Loucy (cell line): ENCODE data around the gene AFAP1L1.

Experiments
- H2AFZ ChIP-seq: fragments of 200-600 bp; sonication (generic); 2 replicates; pipeline ENCODE4 v1.6.0; 2016; ENCODE audit warnings: antibody characterized with exemption, mild to moderate bottlenecking, low read length, moderate library complexity
- H3F3A ChIP-seq: fragments of 200-600 bp; 2 replicates; pipeline ENCODE4 v1.6.0; 2016; ENCODE audit warnings: antibody characterized with exemption, low read depth, mild to moderate bottlenecking
- H3K27me3 ChIP-seq: fragments of 200-600 bp; sonication (generic); 2 replicates; pipeline ENCODE4 v1.6.1; 2014; ENCODE audit warnings: low read length, mild to moderate bottlenecking; ENCODE audit not compliant: insufficient read depth, poor library complexity, severe bottlenecking
- H3K36me3 ChIP-seq: fragments of 200-600 bp; sonication (generic); 2 replicates; pipeline ENCODE4 v1.6.1; 2016; ENCODE audit warnings: low read length; ENCODE audit not compliant: insufficient read depth
- H3K4me1 ChIP-seq: fragments of 200-600 bp; sonication (generic); 2 replicates; pipeline ENCODE4 v1.5.1; 2014; ENCODE audit warnings: low read length, mild to moderate bottlenecking; ENCODE audit not compliant: insufficient read depth, poor library complexity, severe bottlenecking
- H3K4me2 ChIP-seq: fragments of 200-600 bp; sonication (generic); 2 replicates; pipeline ENCODE4 v1.6.0; 2014; ENCODE audit warnings: antibody characterized with exemption, low read length, low read depth, mild to moderate bottlenecking; ENCODE audit not compliant: poor library complexity, severe bottlenecking
- H3K4me3 ChIP-seq: fragments of 200-600 bp; sonication (generic); 2 replicates; pipeline ENCODE4 v1.5.1; 2014; ENCODE audit warnings: low read length, mild to moderate bottlenecking, mixed read lengths; ENCODE audit not compliant: poor library complexity, severe bottlenecking
- H3K79me2 ChIP-seq: fragments of 200-600 bp; sonication (generic); 2 replicates; pipeline ENCODE4 v1.6.1; 2014; ENCODE audit warnings: low read length; ENCODE audit not compliant: insufficient read depth
- H3K9ac ChIP-seq: fragments of 200-600 bp; sonication (generic); 2 replicates; pipeline ENCODE4 v1.6.0; 2014; ENCODE audit warnings: mild to moderate bottlenecking, low read depth, low read length, moderate library complexity; ENCODE audit not compliant: poor library complexity, severe bottlenecking
- H3K9me2 ChIP-seq: fragments of 200-600 bp; sonication (generic); replicated peaks from 2 replicates; pipeline ENCODE4 v1.6.1; 2016; ENCODE audit warnings: low read depth, low read length, mixed read lengths
- H3K9me3 ChIP-seq: fragments of 200-600 bp; sonication (generic); 2 replicates; pipeline ENCODE4 v1.6.1; 2014; ENCODE audit warnings: mild to moderate bottlenecking, antibody characterized with exemption, low read length, low read depth; ENCODE audit not compliant: insufficient read depth
- H4K20me1 ChIP-seq: fragments of 200-600 bp; sonication (generic); 2 replicates; pipeline ENCODE4 v1.6.0; 2014; ENCODE audit warnings: antibody characterized with exemption, low read length, mild to moderate bottlenecking; ENCODE audit not compliant: insufficient read depth, poor library complexity, severe bottlenecking
- CTCF ChIP-seq: fragments of 200-600 bp; sonication (generic); conservative IDR thresholded peaks from 2 replicates; pipeline ENCODE4 v1.5.1; 2014; ENCODE audit warnings: mild to moderate bottlenecking, antibody characterized with exemption, low read length
- EZH2phosphoT487 ChIP-seq: fragments of 200-600 bp; IDR thresholded peaks from 2 replicates; pipeline ENCODE4 v1.6.1; 2018; ENCODE audit warnings: antibody characterized with exemption, mild to moderate bottlenecking, moderate library complexity, borderline replicate concordance

Gene AFAP1L1

GRCh38 chr5:149310488-149310887 is 38.8 kb downstream of the AFAP1L1 start:
- Histone ChIP-seq H3K79me2 (no peaks in the 10 kb centered on the region), H3K4me1 (peaks cover 14% of the 10 kb centered on the region), H3K4me2 (peak overlapping the region; percentile 45), H3K9ac (no peak overlapping the region), H3F3A (no peaks in the 10 kb centered on the region), H3K4me3 (no peak overlapping the region), H4K20me1 (no peaks in the 10 kb centered on the region), H3K27me3 (no peaks in the 10 kb centered on the region), H3K9me2 (no peaks in the 10 kb centered on the region), H2AFZ (peak overlapping the region; percentile 65; the same call in 1 of the 2 replicates), H3K9me3 (no peaks in the 10 kb centered on the region), H3K36me3 (no peaks in the 10 kb centered on the region)
- TF ChIP-seq CTCF (no peak), EZH2phosphoT487 (no peak)

GRCh38 chr5:149310947-149311658 is 39.4 kb downstream of the AFAP1L1 start:
- Histone ChIP-seq H2AFZ (peak overlapping the region; percentile 65), H3K4me2 (peak overlapping the region; percentile 45)

GRCh38 chr5:149313151-149313841 is 41.6 kb downstream of the AFAP1L1 start:
- Histone ChIP-seq H3K9me2 (no peaks in the 10 kb centered on the region), H3K4me2 (no peak overlapping the region), H3K36me3 (no peaks in the 10 kb centered on the region), H2AFZ (peak overlapping the region; percentile 16; the same call in 1 of the 2 replicates), H4K20me1 (no peaks in the 10 kb centered on the region), H3K4me1 (peaks cover 14% of the 10 kb centered on the region), H3K79me2 (no peaks in the 10 kb centered on the region), H3K27me3 (no peaks in the 10 kb centered on the region), H3F3A (no peaks in the 10 kb centered on the region), H3K4me3 (no peak overlapping the region), H3K9me3 (no peaks in the 10 kb centered on the region), H3K9ac (no peak overlapping the region)
- TF ChIP-seq EZH2phosphoT487: no peak
- no peak for TF ChIP-seq CTCF

More at GRCh38 chr5:149310947-149311658, 39.4 kb downstream of the AFAP1L1 start:
- peaks cover 14% of the 10 kb centered on the region for H3K4me1 ChIP-seq
- no peaks in the 10 kb centered on the region for H3K79me2 ChIP-seq
- no peaks in the 10 kb centered on the region for H3K9me3 ChIP-seq
- no peak overlapping the region for H3K9ac ChIP-seq
- no peak overlapping the region for H3K4me3 ChIP-seq
- no peaks in the 10 kb centered on the region for H3K27me3 ChIP-seq
- TF ChIP-seq CTCF (no peak), EZH2phosphoT487 (no peak)
- no peaks in the 10 kb centered on the region for H3F3A ChIP-seq
- H4K20me1 ChIP-seq: no peaks in the 10 kb centered on the region
- no peaks in the 10 kb centered on the region for H3K36me3 ChIP-seq
- H3K9me2 ChIP-seq: no peaks in the 10 kb centered on the region
